ENCODE measurements around the gene MAPKAPK5. TPM values are rescaled to one million over a fixed set of nuclear protein-coding genes. Genes with fewer than 3 reads are reported as not detected.
A peak's percentile ranks its signal among the peaks of the same experiment; 100 is the strongest.
"Not testable (repeated sequence)": the region's sequence is repeated elsewhere in the genome, so short reads cannot be mapped to it uniquely, and the experiment has no call there.

Gene MAPKAPK5
- polyA plus RNA-seq, 1 experiment = 32.5 TPM

DNA sequence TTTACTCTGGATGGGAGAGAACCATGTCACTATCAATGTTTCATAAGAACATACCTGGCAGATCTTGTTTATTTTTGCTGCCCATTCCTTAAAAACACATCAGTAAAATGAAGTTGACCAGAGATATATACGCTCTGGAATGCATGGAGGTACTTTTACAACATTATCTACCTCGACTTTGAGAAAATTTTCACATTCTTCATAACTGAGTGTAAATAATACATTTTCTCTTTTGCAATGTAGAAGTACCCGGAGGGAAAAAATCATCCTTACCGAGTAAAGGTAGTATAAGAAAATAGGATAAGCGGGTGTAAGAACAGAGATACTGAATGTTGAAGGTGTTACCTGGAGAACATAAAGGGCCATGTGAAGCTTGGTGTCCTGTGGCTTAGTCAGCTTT lies 90.2 kb downstream of the MAPKAPK5 start:
- Histone ChIP-seq H3K4me3 (ENCODE audit: low read depth, low read length) (no peak overlapping the region), H3K27me3 (ENCODE audit: control insufficient read depth, insufficient read depth, low read length) (no peaks in the 10 kb centered on the region), H3K36me3 (ENCODE audit: control insufficient read depth, insufficient read depth, low read length) (no peaks in the 10 kb centered on the region; the same call in 1 of the 2 replicates)
- no peak for DNase-seq (ENCODE audit: low read depth)
- CTCF ChIA-PET = interaction anchor here (1.3 kb wide), 1 partner anchor 12 kb away, joined by 3 read pairs; no protein-coding TSS in a partner anchor
- TF ChIP-seq, protein P1, sequence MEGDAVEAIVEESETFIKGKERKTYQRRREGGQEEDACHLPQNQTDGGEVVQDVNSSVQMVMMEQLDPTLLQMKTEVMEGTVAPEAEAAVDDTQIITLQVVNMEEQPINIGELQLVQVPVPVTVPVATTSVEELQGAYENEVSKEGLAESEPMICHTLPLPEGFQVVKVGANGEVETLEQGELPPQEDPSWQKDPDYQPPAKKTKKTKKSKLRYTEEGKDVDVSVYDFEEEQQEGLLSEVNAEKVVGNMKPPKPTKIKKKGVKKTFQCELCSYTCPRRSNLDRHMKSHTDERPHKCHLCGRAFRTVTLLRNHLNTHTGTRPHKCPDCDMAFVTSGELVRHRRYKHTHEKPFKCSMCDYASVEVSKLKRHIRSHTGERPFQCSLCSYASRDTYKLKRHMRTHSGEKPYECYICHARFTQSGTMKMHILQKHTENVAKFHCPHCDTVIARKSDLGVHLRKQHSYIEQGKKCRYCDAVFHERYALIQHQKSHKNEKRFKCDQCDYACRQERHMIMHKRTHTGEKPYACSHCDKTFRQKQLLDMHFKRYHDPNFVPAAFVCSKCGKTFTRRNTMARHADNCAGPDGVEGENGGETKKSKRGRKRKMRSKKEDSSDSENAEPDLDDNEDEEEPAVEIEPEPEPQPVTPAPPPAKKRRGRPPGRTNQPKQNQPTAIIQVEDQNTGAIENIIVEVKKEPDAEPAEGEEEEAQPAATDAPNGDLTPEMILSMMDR (IDR thresholded peaks at IDR 0.05; ENCODE audit: insufficient read depth, low read depth, low read length) = no peak
- POLR2A ChIA-PET = no interaction called here

DNA sequence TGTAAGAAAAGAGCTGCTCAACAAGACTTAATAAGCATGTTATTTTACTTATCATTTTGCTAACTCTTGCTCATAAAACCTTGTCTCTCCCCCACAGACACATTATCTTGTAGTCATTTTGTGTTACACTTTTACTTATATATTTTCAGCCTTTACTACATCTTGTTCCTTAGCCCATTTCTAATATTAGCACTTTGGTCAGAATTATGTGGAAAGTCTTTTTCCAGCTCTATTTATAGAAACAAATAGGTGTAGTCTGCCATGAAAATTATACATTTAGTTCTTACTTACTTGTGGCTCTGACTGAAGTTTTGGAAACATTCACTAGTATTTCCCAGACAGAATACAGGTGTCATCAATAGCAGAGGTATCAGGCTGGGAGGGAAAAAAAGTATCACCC lies 94.8 kb downstream of the MAPKAPK5 start:
- CTCF ChIA-PET = interaction anchor here (1.3 kb wide), 1 partner anchor 450 kb away, joined by 5 read pairs; no protein-coding TSS in a partner anchor
- Histone ChIP-seq H3K4me3 (ENCODE audit: low read depth, low read length) (no peak overlapping the region), H3K36me3 (ENCODE audit: control insufficient read depth, insufficient read depth, low read length) (no peaks in the 10 kb centered on the region; the same call in 1 of the 2 replicates), H3K27me3 (ENCODE audit: control insufficient read depth, insufficient read depth, low read length) (no peaks in the 10 kb centered on the region)
- TF ChIP-seq, protein P1 (IDR thresholded peaks at IDR 0.05; ENCODE audit: insufficient read depth, low read depth, low read length) = no peak
- DNase-seq (ENCODE audit: low read depth) = no peak
- POLR2A ChIA-PET = no interaction called here

DNA sequence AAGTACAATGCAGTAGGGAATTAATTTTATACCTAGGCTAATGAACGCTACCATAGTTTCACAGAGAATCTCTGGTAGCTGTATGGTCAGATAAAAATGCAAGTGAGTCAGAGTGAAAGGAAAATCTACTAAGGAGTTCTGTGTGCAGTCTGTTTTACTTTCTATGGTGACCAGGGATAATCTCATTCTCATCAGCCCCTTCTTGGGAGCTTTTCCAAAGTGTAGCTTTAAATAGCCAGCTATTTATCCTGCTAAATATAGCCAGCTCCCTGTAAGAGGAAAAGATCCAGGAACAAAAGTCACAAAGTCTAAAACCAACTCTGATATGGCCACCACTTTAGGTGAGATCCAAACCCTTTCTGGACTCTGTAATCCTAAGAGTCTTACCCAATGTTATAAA lies 95.4 kb downstream of the MAPKAPK5 start:
- POLR2A ChIA-PET = no interaction called here
- DNase-seq (ENCODE audit: low read depth) = peak; percentile 12
- no peaks in the 10 kb centered on the region; the same call in 1 of the 2 replicates for H3K36me3 ChIP-seq (ENCODE audit: control insufficient read depth, insufficient read depth, low read length)

DNA sequence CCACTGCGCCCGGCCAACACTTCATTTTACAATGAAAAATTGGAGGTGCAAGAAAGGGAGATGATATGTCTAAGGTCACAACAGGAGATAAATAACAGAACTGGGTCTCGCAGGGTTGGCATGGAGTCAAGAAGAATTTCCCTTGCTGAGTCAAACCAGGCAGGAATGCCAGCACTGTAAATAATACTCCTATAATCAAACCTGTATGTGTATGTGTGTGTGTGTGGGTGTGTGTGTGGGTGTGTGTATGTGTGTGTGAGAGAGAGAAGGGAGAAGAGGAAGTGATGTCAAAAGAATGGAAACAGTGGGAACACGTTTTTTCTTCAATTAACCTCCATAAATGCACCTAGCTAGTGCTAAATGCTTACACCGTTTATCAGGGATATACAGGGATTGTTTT lies 100.5 kb downstream of the MAPKAPK5 start:
- POLR2A ChIA-PET = no interaction called here
- CTCF ChIA-PET = interaction anchor here (0.9 to 1.4 kb wide), 2 partner anchors 16 to 445 kb away, joined by 3 read pairs; no protein-coding TSS in a partner anchor
- TF ChIP-seq, protein P1 (IDR thresholded peaks at IDR 0.05; ENCODE audit: insufficient read depth, low read depth, low read length) = no peak
- no peaks in the 10 kb centered on the region for H3K36me3 ChIP-seq (ENCODE audit: control insufficient read depth, insufficient read depth, low read length)
- no peaks in the 10 kb centered on the region for H3K27me3 ChIP-seq (ENCODE audit: control insufficient read depth, insufficient read depth, low read length)
- no peak overlapping the region for H3K4me3 ChIP-seq (ENCODE audit: low read depth, low read length)
- peak; percentile 16 for DNase-seq (ENCODE audit: low read depth)

More for the DNA sequence above, 95.4 kb downstream of the MAPKAPK5 start:
- H3K27me3 ChIP-seq (ENCODE audit: control insufficient read depth, insufficient read depth, low read length) = no peaks in the 10 kb centered on the region
- H3K4me3 ChIP-seq (ENCODE audit: low read depth, low read length) = no peak overlapping the region
- TF ChIP-seq, protein P1 (IDR thresholded peaks at IDR 0.05; ENCODE audit: insufficient read depth, low read depth, low read length) = no peak
- CTCF ChIA-PET = interaction anchor here (1.3 kb wide), 1 partner anchor 450 kb away, joined by 5 read pairs; no protein-coding TSS in a partner anchor

DNA sequence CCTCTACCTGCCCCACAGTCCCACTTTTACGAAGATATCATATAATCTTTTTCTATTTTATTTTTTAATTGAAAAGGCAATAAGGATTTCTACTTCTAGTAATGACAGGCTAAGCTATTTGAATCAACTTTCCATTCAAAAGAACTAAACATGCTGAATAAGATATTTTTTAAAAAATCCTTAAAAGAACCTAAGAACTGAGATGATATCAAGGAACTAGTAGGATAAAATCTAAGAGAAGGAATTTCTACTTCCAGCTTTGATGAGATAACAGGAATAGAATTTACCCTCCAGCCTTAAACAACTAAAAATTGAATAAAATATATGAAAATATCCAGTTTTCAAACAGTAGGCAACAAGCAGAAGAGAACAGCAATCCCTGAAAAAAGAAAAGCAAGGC lies 101.9 kb downstream of the MAPKAPK5 start:
- Histone ChIP-seq H3K27me3 (ENCODE audit: control insufficient read depth, insufficient read depth, low read length) (no peaks in the 10 kb centered on the region), H3K36me3 (ENCODE audit: control insufficient read depth, insufficient read depth, low read length) (no peaks in the 10 kb centered on the region), H3K4me3 (ENCODE audit: low read depth, low read length) (no peak overlapping the region)
- TF ChIP-seq, protein P1 (IDR thresholded peaks at IDR 0.05; ENCODE audit: insufficient read depth, low read depth, low read length) = no peak
- CTCF ChIA-PET = interaction anchor here (1.0 to 2.8 kb wide), 4 partner anchors 12 to 443 kb away, joined by 3 to 6 read pairs (median 3); no protein-coding TSS in a partner anchor
- POLR2A ChIA-PET = no interaction called here
- DNase-seq (ENCODE audit: low read depth) = no peak

DNA sequence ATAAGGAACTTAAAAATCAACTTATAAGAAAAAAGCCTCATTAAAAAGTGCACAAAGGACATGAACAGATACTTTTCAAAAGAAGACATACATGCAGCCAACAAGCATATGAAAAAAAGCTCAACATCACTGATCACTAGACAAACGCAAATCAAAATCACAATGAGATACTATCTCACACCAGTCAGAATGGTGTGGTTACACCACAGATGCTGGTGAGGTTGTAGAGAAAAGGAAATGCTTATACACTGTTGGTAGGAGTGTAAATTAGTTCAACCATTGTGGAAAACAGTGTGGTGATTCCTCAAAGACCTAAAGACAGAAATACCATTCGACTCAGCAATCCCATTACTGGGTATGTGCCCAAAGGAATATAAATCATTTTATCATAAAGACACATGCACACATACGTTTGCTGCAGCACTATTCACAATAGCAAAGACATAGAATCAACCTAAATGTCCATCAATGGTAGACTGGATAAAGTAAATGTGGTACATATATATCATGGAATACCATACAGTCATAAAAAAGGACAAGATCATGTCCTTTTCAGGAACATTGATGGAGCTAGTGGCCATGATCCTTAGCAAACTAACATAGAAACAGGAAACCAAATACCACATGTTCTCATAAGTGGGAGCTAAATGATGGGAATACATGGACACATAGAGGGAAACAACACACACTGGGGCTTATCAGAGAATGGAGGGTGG lies 109.1 kb downstream of the MAPKAPK5 start:
- H3K4me3 ChIP-seq (ENCODE audit: low read depth, low read length); DNase-seq (ENCODE audit: low read depth); H3K36me3 ChIP-seq (ENCODE audit: control insufficient read depth, insufficient read depth, low read length); POLR2A ChIA-PET; H3K27me3 ChIP-seq (ENCODE audit: control insufficient read depth, insufficient read depth, low read length); CTCF ChIA-PET: not testable (repeated sequence)

Measured in BJ (cell line).